ENCODE data around the gene EPS8L3.
"Not testable (repeated sequence)": the region's sequence is repeated elsewhere in the genome, so short reads cannot be mapped to it uniquely, and the experiment has no call there.

EPS8L3 gene, protein sequence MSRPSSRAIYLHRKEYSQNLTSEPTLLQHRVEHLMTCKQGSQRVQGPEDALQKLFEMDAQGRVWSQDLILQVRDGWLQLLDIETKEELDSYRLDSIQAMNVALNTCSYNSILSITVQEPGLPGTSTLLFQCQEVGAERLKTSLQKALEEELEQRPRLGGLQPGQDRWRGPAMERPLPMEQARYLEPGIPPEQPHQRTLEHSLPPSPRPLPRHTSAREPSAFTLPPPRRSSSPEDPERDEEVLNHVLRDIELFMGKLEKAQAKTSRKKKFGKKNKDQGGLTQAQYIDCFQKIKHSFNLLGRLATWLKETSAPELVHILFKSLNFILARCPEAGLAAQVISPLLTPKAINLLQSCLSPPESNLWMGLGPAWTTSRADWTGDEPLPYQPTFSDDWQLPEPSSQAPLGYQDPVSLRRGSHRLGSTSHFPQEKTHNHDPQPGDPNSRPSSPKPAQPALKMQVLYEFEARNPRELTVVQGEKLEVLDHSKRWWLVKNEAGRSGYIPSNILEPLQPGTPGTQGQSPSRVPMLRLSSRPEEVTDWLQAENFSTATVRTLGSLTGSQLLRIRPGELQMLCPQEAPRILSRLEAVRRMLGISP

DNA sequence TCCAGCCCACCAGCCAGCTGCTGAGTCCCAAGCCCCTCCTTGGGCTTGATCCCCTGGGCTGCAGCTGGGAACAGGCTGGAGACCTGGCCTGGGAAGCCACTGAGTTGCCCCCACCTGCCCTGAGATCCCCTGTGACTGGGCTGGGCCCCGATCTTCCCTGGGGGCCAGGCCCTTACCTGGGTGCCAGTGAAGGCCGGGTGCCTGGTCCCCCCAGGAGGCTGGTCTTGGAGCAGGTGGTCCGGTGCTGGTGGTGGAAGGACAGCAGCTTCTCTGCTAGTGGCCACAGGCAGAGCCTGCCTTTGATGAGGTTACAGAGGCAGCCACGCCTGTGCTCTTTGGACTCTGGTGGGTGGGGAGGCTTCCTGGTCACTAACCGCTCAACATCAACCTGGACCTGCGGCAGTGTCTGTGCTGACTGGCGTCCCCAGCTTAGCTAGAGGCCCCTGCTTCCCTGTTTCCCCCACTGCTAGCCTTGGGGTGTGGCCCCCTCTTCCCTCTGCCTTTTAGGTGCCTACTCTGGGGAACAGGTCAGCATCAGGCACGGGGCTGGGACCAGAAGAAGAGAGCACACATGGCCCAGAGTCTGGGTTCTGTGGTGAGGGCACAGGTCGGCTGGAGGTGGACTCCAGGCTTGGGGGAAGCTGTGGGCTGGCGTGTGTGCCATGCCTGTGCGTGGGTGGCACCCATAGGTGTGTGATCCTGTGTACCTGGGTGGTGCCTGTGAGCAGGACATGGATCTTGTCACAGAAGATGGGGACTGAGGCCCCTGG, at the start of gene EPS8L3:
Gene EPS8L3, minus strand, starts transcription at position 278 of the 770 bp plus-strand sequence. CDS start 2,174 bp downstream, outside the sequence.
- DNase-seq (ENCODE audit: low spot score) = no peak

DNA sequence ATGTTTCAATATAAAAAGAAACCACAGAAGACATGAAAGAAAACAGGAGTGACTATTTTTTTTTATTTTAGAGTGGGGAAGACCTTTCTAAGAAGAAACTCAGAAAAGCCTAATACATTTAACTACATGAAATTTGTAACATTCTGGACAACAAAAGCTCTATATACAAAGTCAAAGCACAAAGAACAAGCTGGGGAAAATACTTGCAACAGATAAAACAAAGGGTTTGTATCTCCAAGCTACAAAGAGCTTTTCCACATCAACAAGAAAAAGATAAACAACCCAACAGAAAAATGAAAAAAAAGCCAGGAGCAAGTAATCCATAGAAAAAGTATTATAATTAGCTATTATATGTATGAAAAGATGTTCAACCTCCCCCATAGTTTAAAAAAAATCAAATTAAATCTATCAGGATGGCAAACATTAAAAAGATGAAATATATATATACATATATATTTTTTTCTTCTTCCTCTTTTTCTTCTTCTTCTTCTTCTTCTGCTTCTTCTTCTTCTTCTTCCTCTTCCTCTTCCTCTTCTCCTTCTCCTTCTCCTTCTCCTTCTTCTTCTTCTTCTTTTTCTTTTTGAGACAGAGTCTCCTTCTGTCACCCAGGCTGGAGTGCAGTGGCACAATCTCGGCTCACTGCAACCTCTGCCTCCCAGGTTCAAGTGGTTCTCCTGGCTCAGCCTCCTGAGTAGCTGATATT, 49.1 kb upstream of the EPS8L3 start:
- no peak for DNase-seq (ENCODE audit: low spot score)

DNA sequence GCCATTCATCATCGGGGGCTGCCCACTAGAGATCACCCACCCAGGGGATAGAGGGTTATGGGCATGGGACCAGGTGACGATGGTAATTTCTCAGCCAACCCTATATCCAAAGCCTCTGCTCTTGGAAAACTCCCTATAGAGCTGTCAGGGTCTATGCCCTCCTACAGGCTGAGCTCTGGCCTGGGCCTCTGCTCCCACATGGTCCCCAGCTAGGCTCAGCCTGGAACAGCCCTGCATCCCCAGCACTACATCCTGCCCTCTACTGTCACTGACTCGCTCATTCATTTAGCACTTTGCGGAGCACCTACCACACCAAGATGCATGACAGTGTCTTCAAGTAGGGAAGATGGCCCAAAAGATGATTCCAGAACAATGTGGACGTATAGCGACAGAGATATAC, 45.0 kb upstream of the EPS8L3 start:
- no peak for DNase-seq (ENCODE audit: low spot score)

DNA sequence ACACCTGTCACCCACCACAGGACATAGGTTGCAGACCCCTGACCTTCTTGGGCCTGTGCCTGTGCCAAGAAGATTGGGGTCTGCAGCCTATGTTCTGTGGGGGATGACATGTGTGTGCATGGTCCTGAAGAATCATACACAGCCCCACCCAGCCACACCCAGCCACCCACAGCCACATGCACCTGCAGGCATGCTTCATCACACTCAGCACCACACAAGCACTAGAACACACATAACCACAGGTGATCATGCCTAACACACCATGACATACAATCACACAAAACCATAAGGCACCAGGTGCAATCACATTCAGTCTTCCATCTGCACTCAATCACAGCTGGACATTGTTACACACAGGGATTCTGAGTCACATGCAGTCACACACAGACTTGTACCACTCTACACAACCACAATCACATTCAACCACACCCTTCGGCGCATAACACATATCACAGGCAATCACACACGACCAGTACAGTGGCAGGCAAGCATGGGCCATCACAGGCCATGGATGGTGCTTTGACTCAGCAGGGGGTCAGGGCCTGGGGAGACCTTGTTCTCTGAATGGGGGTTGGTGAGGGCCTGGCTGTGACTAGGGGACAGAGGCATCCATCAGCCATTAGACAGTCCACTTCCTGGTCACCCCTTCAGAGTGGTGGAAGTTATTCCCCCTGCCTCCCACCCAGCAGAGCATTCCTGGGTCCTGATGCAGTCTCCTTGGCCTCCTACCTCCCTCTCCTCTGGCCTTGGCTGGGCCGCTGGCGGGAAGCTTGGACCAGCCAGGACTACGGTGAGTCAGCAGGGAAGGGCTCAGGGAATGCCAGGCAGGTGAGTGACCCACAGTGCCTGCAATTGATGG, 44.3 kb upstream of the EPS8L3 start:
- DNase-seq (ENCODE audit: low spot score) = no peak

DNA sequence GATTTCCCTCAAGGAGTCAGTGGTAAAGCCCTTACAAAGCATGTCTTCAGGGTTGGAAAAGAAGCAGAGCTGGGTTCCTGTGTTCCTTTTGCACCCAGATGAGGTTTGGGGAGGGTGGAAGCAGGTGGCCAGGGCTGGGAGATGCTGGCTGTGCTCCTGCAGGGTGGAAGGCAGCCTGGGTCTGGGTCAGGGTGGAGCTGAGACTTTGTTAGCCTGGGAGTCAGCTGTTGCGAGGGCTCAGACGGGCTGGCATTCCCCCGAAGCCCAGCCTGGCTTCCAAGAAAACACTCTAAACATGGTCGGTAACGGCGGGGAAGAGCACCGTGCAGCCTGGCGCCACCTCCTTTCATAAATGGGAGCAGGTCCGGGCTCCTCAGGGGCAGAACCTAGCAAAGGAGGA, 43.7 kb upstream of the EPS8L3 start:
- DNase-seq (ENCODE audit: low spot score) = no peak

DNA sequence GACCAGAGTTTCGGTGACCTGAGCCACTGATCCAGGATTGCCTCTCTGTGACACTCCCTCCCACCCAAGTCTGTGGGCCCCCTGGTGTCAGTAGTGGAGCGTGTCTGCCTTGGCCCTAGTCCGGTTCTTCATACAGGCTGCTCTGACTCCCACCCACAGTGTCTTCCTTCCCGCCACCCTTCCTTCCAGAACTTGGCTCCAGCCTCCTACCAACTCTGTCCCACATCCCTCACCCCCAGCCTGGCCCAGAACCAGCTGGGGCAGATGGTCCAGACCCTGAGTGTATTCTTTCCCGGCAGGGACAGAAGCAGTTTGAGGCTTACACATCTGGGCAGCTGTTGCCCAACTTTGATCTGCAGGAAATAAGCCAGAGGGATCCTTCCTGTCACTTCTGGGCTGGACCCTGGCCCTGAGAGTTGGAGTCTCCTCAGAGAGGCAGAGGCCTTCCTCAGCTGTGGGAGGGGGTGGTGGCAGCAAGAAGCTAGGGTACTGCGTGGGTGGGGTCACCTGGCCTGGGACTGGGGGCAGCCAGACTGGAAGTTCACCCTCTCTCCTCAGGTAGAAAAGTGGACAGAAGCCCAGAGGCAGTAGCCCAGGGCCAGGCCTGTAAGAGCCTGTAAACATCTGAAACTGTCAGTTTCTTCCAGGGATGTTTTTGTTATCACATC, 43.1 kb upstream of the EPS8L3 start:
- no peak for DNase-seq (ENCODE audit: low spot score)

DNA sequence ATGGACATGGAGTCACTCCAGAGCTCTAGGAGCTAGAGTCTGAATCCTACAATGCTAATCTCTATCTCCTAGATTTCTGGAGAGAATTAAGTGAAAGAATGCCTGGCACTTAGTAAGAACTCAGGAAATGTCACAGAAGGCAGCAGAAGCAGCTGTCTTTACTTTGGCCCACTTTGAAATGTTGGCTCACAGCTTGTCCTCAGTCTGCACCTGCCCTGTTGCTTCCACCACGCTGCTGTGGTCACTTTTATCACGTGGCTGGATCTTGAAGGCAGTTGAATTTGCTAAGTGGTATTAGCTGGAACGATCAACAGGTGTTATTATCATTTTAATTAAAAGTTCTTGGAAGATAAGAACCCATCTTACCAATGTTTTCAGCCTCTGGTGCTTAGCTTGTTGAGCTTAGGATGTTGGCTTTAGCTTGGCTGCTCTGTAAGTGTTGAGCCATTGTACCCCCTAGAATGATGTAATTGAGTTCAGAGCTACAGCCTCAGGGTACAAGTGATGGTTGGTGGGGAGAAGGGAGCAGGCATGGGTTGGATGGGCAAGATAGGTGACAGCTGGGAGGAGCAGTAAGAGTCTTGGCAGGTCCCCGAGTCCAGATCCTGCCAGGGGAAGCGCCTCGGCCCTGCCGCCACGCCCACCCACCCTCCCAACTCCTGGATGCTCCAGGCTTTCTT, 41.9 kb upstream of the EPS8L3 start:
- no peak for DNase-seq (ENCODE audit: low spot score)

DNA sequence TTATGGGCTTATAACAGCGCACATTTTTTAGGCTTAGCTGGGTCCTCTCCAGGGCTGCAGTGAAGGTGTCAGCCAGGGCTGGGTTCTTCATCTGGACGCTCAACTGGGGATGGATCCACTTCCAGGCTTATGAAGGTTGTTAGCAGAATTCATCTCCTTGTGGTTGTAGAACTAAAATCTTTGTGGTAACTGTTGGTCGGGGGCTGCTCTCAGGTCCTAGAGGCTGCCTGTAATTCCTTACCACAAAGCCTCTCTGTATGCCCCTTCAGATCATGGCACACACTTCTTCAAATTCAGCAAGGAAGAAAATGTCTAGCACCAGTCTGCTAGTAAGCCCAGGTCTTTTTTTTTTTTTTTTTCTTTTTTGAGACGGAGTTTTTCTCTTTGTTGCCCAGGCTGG, 40.9 kb upstream of the EPS8L3 start:
- DNase-seq (ENCODE audit: low spot score) = no peak

DNA sequence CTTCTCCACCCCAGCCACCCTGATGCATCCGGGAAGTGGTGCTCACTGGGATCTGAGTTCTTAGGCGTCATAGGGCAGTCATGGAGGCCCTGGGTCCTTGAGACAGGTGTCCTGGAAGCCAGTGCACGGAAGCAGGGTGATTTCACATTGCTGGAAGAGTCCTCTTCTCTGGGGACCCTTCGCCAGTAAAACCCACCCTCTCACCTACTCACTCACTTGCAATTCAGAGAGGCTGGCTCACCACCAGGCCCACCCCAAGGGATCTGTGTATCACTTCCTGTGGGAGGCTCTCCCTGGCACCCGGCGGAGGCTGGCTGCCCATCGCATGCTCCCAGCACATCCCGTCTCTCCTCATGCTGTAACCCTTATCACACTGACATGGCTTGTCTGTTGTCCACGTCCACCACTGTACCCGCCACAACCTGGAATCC, 40.2 kb upstream of the EPS8L3 start:
- no peak for DNase-seq (ENCODE audit: low spot score)

DNA sequence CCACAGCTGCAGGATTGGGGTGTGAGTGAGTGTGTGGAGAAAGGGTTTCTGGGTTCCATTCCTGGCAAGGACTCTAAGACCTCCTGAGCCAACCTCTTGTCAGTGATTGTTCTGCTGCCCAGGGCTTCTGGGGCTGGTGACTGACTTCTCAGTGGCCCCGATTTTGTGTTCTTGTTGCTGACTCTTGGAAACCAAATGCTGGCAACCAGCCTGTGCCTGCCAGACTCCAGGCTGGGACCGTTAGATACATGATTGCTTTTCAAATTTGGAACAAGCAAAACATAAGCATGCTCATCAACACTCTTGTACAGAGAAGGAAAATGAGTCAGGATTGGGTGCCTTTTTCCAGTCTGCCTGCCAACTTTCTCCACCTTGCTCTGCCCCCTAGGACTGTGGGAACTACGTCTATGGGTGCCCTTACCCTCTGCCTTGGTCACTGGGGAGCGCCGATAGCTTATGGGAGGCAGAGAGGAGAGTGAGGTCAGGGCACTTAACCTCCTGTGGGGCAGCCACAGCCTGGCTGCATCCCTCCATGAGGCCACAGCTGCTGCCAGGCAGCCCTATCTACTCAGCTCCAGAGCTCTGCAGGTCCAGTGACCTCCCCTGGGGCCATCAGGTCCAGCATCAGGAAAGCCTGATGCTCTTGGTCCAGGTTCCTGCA, 39.3 kb upstream of the EPS8L3 start:
- no peak for DNase-seq (ENCODE audit: low spot score)

DNA sequence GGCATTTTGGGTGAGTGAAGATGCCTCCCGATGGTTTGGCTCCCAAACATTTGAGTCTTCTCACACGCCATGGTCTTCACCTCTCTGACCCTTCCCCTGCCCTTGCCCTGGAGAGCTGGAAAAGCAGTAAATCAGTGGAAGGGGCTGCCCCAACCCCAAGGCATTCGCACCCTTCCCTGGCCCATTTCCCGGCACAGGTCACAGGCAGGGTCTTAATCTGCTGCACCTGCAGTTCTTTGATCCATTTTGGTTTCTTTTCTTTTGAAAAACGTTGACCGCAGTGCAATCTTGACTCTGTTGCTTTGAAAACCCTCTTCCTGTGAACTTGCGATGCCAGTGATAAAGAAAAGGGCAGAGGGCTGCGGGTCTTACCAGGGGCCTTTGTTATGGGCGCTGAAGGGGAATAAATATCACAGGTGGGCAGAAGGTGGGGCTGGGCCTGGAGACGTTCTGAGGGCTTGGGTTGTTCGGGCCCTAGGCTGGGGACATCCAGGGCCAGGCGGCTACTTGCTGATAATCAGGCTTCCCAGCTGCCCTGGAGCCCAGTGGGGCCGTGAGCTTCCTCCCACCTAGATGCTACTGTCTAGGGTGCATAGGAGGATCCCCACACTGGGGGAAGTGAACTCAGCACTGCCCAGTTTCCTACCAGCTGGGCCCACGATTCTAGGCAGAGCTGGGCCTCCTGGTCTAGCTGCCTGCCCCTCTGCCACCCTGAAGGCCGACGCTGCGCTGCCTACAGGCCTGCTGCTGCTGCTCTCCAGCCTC, 38.6 kb upstream of the EPS8L3 start:
- DNase-seq (ENCODE audit: low spot score) = peak; percentile 70

DNA sequence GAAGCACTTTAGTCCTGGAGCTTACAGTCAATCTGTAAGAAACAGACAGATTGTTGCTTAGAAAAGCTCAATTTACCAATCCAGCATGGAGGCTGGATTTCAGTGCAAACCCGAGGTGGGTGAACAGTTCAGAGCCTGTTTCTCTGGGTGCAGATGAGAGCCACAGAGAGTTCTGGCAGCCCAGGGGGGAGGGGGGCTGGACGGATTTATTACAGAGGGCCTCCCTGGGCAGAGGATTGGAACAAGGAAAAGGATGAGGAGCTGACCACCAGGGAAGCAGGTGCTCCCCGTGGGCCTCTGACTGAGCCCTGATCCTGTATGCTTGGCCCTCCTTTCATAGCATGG, 38.0 kb upstream of the EPS8L3 start:
- DNase-seq (ENCODE audit: low spot score) = no peak

DNA sequence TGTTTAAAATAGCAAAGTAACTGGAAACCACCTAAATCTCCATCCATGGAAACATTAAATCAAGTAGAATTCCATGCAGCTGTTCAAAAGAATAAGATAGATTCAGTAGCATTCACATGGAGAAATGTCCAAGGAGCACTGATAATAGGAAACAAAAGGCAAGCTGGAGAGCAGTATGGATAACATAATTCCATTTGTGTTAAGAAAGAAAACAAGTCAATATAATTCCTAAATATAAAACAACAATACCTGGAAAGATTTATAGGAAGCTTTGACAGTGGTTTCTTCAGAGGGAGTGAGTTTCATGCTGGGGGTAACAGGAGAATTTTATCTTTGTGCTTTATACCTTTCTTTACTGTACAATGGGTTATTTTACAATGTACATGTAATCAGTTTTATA, 36.6 kb upstream of the EPS8L3 start:
- DNase-seq (ENCODE audit: low spot score) = no peak

DNA sequence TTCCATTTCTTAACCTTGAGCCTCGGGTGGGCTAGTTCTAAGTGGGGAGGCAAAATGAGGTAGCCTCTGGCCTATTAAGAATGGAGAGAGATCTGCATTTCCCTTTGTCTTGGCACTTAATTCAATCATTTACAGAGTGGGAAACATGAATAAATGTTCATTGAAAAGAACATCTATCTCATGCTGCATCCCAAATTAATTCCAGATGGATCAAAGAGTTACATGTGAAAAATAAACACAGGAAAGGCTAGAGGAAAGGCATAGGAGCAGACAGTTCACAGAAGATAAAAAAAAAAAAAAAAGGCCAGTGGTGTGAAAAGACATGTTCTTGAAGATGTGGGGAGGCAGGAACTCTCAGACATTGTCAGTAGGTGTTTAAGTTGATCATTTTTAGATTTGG, 35.7 kb upstream of the EPS8L3 start:
- DNase-seq (ENCODE audit: low spot score) = no peak

DNA sequence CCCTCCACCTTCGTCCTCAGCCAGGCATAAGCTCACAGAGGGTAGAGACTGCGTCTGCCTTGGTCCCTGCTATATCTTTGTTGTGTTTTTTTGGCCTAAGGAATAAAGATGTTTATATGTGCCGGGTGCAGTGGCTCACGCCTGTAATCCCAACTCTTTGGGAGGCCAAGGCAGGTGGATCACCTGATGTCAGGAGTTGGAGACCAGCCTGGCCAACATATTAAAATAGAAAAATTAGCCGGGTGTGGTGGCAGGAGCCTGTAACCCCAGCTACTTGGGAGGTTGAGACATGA, 33.5 kb upstream of the EPS8L3 start:
- not testable (repeated sequence) for DNase-seq (ENCODE audit: low spot score)

DNA sequence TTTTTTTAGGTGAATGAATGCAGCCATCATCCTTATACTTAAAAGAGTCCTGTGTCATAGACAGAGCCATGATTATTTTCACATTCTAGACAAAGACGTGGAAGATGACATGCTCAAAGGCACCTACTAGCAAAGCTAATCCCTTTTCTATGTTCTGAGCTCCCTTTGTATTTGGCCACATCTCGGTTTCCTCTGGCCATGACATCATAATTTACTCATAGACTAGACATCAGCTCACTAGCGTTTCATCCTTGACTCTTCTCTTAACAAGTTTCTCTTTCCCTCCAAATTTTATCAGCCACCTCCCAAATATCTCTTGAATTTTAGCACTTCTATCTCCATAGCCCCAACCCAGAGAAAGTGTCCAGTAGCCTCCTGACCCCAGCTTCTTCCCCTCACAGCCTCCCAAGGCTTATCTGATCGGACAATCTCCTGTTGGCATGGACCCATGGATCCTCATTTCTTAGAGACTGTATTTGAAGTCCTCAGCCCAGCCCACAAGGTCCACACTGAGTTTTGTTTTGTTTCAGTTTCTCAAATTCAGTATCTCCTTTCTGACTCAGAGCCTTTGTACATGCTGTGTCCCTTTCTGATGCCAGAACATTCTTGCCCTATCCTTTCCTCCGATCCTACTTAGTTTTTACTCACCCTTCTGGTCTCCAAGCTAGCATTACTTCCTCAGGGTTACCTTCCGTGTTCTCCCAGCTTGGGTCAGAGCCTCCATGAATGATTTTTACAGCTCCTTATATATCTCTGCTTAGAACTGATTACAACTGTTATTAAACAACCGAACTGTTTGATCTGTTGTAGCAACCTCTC, 33.0 kb upstream of the EPS8L3 start:
- no peak for DNase-seq (ENCODE audit: low spot score)

DNA sequence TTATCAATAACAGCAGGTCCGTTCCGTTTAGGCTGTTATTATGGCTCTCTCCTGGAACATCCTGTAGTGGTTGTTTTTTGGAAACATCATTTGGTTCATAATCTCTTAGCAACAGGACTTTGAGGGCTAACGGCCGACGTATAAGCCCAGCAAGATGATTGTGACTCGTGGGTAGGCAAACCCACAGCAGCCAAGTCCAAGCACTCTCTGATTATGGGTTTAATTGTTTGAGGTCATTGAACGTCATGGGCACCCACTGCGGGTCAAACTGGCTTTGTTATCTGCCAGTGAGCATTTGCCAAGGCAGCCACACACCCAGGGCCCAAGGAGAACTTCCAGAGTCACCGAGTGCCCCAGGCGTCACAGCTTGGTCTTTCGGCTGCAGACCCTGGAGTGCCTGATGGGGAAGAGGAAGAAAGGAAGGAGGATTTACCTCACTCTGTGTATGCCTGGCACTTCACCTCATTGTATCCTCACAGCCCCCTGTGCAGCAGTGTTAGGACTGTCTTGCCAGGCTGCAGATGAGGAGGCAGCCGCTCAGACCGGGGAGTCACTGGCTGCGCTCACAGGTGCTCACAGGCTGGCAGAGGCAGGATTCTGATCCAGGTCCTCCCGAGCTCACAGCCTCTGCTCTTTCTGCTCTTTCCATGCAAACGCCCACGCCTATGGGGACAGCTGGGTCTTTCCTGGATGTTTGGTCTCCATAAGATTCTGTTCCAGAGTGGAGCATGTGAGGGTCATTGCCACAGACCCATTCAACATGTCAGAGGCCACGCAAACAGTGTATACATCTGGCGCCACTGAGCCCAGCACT, 30.8 kb upstream of the EPS8L3 start:
- DNase-seq (ENCODE audit: low spot score) = no peak
